Left lung (tissue), 10 donors: ENCODE measurements around the gene LGALS12. TPM values are rescaled to one million over a fixed set of nuclear protein-coding genes. Genes with fewer than 3 reads are reported as not detected.
A peak's percentile ranks its signal among the peaks of the same experiment; 100 is the strongest.

Source experiments
- ATAC-seq: fragments of 200-7000 bp; cut with Tn5 transposase; one replicate; pipeline ENCODE4 v1.9.1; 2020; ENCODE audit warnings: moderate library complexity
- DNase-seq, 4 donors: peaks; one replicate each; pipeline ENCODE4 v3.0.0-alpha.2; 2013 to 2020
- H3K27ac ChIP-seq, 2 donors: fragments of 200-600 bp; sonication (generic) in 1 of 2; one replicate each; pipeline versions ENCODE4 v1.5.0 to v1.8.0; 2020 to 2021
- H3K27me3 ChIP-seq, 2 donors: fragments of 200-600 bp; sonication (generic) in 1 of 2; one replicate each; pipeline versions ENCODE4 v1.5.0 to v1.8.0; 2020 to 2021
- H3K36me3 ChIP-seq, 2 donors: fragments of 200-600 bp; sonication (generic) in 1 of 2; one replicate each; pipeline versions ENCODE4 v1.5.0 to v1.8.0; 2020 to 2021
- H3K4me1 ChIP-seq, 2 donors: fragments of 200-600 bp; one replicate each; pipeline ENCODE4 v1.8.0; 2021
- H3K4me3 ChIP-seq, 2 donors: fragments of 200-600 bp; sonication (generic) in 1 of 2; one replicate each; pipeline versions ENCODE4 v1.5.0 to v1.8.0; 2020 to 2021; ENCODE audit warnings: mild to moderate bottlenecking in 1 of 2
- H3K9me3 ChIP-seq, 2 donors: fragments of 200-600 bp; sonication (generic) in 1 of 2; one replicate each; pipeline versions ENCODE4 v1.5.0 to v1.8.0; 2020 to 2021
- intact Hi-C, 2 donors: fragments of 100-400 bp; cut with DNase I; formaldehyde crosslinking; loops; one replicate each; pipeline versions ENCODE4 v1.11.2 to v1.14.2; 2022
- polyA plus RNA-seq, 6 donors: library from polyadenylated mRNA; unstranded; fragments of 120-200 nt; gene quantifications; one replicate each; pipeline ENCODE4 v1.2.1, GENCODE V29; 2013; ENCODE audit not compliant: insufficient read length in 6 of 6
- total RNA-seq, 2 donors: library from RNA; stranded (reverse); fragmentation: NEBNext Ultra II Directional; extraction: Animal tissue kit (Norgen Biotek cat#: 25700); gene quantifications; one replicate each; pipeline ENCODE4 v1.2.1, GENCODE V29; 2021
- TF ChIP-seq, protein P1 (sequence below), 2 donors: fragments of 200-600 bp; sonication (generic) in 1 of 2; IDR thresholded peaks; one replicate each; pipeline versions ENCODE4 v1.5.0 to v1.8.0; 2021; ENCODE audit warnings: antibody characterized with exemption in 2 of 2
- donor health status: DM: no; HTN: yes; CAD: no.
- donor health status: DM: no; HTN: no; CAD: no.

Gene LGALS12
- total and polyA plus RNA-seq, 8 donors = 0.15 to 0.86 (median 0.27) TPM

DNA sequence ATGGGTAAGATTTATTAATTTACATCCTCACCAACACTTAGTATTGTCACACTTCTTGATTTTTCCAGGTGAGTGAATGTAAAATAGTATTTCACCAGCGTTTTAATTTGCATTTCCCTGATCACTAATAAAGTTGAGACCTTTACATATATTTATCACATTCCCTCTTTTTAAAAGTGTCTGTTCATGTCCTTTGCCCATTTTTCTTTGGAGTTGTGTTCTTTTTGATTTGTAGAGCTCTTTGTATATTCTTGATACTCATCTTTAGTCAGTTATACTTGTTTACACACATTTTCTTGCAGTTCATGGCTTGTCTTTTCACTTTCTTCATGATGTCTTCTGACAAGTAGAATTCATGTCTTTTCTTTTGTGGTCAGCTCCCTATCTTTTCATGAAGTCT lies 12.8 kb upstream of the LGALS12 start:
- Histone ChIP-seq H3K27me3 (peaks cover 0 to 18% of the 10 kb centered on the region in 2 donors), H3K27ac (no peak overlapping the region), H3K9me3 (no peaks in the 10 kb centered on the region), H3K4me1 (peaks cover 0 to 34% of the 10 kb centered on the region in 2 donors), H3K36me3 (no peaks in the 10 kb centered on the region), H3K4me3 (no peak overlapping the region)
- no peak for ATAC-seq
- intact Hi-C loops = no loop called here
- TF ChIP-seq, protein P1, sequence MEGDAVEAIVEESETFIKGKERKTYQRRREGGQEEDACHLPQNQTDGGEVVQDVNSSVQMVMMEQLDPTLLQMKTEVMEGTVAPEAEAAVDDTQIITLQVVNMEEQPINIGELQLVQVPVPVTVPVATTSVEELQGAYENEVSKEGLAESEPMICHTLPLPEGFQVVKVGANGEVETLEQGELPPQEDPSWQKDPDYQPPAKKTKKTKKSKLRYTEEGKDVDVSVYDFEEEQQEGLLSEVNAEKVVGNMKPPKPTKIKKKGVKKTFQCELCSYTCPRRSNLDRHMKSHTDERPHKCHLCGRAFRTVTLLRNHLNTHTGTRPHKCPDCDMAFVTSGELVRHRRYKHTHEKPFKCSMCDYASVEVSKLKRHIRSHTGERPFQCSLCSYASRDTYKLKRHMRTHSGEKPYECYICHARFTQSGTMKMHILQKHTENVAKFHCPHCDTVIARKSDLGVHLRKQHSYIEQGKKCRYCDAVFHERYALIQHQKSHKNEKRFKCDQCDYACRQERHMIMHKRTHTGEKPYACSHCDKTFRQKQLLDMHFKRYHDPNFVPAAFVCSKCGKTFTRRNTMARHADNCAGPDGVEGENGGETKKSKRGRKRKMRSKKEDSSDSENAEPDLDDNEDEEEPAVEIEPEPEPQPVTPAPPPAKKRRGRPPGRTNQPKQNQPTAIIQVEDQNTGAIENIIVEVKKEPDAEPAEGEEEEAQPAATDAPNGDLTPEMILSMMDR (IDR thresholded peaks at IDR 0.05) = no peak
- DNase-seq = no peak

DNA sequence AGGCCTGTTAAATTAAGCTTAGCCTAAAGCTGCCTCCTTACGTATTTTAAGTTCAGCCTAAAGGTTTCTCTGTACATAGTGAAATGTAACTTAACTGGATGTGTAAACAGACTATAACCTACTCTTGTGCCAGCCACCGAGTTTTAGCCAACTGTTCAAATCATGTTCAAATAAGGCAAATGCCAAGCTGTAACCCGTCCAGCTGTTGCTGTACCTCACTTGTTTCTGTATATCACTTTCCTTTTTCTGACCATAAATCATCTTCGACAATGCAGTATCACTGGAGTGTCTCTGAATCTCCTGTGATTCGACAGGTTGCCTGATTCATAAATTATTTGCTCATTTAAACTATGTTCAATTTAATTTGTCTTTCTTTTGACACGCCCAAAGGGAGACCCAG lies 10.9 kb upstream of the LGALS12 start:
- peaks cover 0 to 23% of the 10 kb centered on the region in 2 donors for H3K4me1 ChIP-seq
- intact Hi-C loops = no loop called here
- ATAC-seq = no peak

DNA sequence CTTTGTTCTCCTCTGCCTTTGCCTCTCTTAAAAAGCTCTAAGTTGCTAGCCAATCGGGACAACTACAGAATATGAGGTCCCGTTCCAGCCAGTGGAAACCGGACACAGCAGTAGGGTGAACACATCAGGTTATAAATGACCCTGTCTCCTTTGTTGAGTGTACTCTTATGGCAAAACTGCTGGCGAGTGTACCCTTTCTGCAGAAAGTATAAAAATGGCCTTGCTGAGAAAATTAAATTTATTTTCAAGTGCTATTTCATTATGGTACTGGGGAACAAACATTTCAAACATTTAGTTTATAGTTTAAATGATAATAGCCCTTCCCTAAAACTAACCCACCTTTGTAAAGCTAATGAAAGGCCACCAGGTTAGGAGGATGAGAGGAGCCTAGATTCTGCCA lies 6.0 kb upstream of the LGALS12 start:
- intact Hi-C loops = no loop called here
- Histone ChIP-seq H3K36me3 (no peaks in the 10 kb centered on the region), H3K4me1 (peaks cover 0 to 29% of the 10 kb centered on the region in 2 donors), H3K9me3 (peaks cover 0 to 25% of the 10 kb centered on the region in 2 donors), H3K27ac (no peak overlapping the region), H3K4me3 (no peak overlapping the region), H3K27me3 (no peaks in the 10 kb centered on the region)
- ATAC-seq (no peak), DNase-seq (no peak)
- TF ChIP-seq, protein P1 (IDR thresholded peaks at IDR 0.05) = no peak

More for the DNA sequence above, 10.9 kb upstream of the LGALS12 start:
- Histone ChIP-seq H3K36me3 (no peaks in the 10 kb centered on the region), H3K27me3 (peaks cover 0 to 18% of the 10 kb centered on the region in 2 donors), H3K27ac (no peak overlapping the region), H3K4me3 (no peak overlapping the region), H3K9me3 (peaks cover 0 to 14% of the 10 kb centered on the region in 2 donors)
- TF ChIP-seq, protein P1 (IDR thresholded peaks at IDR 0.05) = no peak
- no peak for DNase-seq

DNA sequence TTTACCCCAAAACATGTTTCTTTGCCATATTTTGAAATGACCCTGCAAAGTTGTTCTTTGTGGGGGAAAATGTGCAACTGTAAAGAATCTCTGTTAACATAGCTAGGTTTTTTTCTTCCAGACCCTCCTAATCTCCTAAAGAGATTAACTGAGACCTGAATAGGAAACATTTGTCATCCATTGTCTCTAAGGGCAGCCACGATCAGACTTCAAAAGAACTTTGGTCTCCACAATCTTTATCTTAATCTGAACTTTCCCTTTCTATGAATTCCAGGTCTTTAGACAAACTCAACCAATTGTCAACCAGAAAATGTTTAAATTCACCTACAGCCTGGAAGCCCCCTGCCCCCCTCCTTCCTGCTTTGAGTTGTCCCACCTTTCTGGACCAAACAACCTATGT lies 4.6 kb upstream of the LGALS12 start:
- no peak for DNase-seq
- Histone ChIP-seq H3K36me3 (no peaks in the 10 kb centered on the region), H3K27me3 (no peaks in the 10 kb centered on the region), H3K27ac (no peak overlapping the region), H3K9me3 (peaks cover 0 to 25% of the 10 kb centered on the region in 2 donors), H3K4me3 (no peak overlapping the region), H3K4me1 (peaks cover 0 to 43% of the 10 kb centered on the region in 2 donors)
- TF ChIP-seq, protein P1 (IDR thresholded peaks at IDR 0.05) = no peak
- intact Hi-C loops = no loop called here
- ATAC-seq = no peak

DNA sequence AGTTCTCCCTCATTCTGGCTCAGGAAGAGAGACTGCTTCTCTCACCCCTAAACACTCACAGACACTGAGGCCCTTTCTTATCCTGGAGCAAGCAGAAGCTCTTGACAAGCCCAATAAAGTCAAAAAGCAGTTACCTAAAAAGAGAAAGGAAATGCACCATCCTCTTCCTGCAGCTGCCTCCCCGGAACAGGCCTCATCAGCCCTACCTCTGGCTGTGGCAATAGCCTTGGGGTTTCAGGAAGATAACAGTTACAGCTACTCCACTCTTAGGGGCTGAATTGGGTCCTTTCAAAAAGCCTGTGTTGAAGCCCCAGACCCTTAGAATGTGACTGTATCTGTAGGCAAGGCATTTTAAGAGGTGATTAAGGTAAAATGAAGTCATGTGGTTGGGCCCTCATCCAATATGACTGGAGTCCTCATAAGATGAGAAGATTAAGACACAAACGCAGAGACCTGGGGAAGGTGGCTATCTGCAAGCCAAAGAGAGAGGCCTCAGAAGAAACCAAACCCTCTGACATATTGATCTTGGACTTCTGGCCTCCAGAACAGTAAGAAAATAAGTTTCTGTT lies 3.5 kb upstream of the LGALS12 start:
- peak overlapping the region in 1 of 2 donors; percentile 86 for H3K27ac ChIP-seq
- H3K4me1 ChIP-seq = peaks cover 0 to 54% of the 10 kb centered on the region in 2 donors
- H3K9me3 ChIP-seq = peaks cover 0 to 25% of the 10 kb centered on the region in 2 donors
- TF ChIP-seq, protein P1 (IDR thresholded peaks at IDR 0.05) = no peak
- ATAC-seq (no peak), DNase-seq (no peak)
- no peaks in the 10 kb centered on the region for H3K27me3 ChIP-seq
- intact Hi-C loops = no loop called here
- no peaks in the 10 kb centered on the region for H3K36me3 ChIP-seq
- no peak overlapping the region for H3K4me3 ChIP-seq
